ENCODE measurements around the gene CIZ1.
A peak's percentile ranks its signal among the peaks of the same experiment; 100 is the strongest.

Gene CIZ1

DNA sequence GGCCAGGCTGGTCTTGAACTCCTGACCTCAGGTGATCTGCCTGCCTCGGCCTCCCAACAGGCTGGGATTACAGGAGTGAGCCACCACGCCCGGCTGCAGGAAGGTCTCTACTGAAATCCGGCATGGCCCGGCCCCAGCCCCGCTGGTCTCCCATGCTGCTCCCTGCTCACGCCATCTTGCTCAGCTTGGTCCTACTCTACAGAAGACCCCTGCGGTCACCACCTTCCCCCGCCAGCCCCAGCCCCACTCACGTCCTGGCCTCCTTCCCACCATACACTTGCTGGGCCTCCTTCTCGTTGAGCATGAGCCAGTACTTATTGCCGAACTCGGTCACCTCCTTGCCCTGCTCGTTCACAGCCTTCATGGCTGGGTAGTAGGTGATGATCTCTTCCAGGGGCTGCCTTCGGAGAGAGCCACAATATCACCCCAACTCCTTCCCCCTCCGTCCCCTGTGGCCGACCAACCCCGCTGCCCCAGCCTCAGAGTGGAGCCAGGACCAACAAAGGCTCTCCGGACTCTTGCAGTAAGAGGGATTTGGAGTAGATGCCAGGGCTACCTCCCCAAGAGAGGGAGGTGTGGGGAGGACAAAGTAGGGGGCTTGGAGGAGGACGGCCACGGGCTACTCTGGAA, 67.8 kb downstream of the CIZ1 start:
- no peak for DNase-seq

DNA sequence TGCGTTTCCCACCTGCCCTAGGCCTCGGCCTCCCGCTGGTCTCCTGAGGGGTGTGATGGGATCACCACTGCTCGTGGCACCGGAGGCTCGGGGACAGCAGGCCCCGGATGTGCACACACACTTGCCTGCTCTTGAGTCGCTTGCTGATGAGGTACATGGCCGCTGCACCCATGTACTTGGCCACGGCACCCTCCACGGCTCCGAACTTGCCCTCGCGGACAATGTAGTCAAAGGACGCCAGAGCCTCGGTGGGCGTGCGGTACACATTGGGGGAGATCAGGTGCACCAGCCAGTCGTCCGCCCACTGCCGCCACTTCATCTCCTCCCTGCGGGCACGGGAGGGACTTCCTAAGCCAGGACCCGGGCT, 68.6 kb downstream of the CIZ1 start:
- DNase-seq = no peak

DNA sequence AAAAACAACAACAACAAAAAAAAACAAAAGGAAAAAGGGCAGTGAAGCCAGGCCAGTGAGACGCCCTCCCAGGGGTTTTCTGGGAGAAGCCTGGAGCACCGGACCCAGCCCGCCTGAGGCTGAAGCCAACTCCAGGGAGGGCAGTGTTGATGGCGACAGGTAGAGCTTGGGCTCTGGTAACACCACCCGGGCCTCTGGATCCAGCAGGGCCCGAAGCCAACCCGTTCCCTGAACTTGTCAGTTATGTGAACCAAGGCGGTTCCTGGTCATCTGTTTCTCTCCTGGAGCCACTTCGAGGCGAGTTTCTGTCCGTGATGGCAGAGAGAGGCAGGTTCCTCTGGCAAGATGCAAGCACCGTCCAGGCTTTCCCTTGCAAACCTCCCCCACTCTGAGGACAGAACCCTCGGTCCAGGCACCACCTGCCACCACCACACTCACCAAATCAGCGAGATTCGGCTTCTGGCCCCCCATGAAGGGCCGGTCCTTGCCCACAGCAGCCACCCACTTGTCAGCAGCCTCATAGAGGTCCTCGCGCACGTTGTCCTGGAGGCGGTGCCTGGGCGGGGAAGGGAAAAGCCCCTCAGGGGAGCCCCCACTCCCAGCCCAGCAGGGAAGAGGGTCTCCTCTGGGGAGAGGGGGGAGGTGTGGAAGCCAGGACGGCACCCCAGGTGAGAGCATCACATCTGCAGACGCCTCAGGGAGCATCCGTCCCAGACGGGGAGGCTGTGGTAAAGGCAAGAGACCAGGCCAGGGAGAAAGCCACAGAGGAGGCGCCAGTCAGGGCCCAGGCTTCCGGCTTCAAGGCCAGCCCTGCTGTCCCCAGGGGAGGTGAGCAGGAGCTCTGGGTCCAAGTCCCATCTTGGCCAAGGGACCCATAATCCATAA, 69.2 kb downstream of the CIZ1 start:
- no peak for DNase-seq

DNA sequence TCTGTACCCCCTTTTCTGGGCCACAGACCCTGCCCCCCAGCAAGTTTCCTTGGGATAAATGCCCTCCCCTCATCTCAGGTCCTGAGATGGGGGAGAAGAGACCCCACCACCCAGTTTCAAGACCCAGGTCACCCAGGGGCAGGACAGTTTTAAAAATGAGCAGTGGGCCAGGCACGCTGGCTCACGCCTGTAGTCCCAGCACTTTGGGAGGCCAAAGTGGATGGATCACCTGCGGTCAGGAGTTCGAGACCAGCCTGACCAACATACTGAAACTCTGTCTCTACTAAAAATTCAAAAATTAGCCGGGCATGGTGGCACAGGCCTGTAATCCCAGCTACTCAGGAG, 69.9 kb downstream of the CIZ1 start:
- no peak for DNase-seq

DNA sequence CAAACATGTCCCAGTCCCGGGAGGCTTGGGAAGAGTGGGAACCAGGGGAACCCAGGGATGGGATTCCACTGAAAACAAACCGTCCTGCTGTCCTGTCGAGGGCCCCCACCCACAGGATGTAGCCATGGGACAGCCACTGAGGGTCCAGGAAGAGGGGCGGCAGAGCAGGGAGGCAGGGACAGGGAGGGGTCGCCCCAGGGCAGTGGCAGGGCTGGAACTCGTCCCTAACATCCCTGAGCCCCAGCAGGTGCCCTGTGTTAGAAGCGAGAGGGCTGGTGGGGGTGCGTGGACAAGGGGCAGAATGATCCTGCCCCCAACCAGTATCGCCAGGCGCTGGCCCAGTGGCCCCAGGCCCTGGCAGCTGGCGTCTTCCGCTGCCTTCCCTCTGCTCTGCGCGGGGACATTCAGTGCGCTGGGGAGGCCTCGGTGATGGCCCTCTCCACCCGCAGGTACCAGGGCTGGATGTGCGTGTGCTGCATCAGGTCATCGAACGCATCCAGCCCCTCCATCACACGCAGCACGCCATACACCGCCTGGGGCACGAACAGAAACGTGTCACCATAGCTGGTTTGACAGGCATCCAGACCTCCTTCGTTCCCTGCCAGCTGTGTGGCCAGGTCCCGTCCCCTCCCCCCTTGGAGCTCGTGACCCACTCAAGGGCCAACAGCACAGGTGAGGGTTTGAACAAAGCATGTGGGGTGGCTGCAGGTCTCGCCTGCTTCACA, 70.5 kb downstream of the CIZ1 start:
- no peak for DNase-seq

DNA sequence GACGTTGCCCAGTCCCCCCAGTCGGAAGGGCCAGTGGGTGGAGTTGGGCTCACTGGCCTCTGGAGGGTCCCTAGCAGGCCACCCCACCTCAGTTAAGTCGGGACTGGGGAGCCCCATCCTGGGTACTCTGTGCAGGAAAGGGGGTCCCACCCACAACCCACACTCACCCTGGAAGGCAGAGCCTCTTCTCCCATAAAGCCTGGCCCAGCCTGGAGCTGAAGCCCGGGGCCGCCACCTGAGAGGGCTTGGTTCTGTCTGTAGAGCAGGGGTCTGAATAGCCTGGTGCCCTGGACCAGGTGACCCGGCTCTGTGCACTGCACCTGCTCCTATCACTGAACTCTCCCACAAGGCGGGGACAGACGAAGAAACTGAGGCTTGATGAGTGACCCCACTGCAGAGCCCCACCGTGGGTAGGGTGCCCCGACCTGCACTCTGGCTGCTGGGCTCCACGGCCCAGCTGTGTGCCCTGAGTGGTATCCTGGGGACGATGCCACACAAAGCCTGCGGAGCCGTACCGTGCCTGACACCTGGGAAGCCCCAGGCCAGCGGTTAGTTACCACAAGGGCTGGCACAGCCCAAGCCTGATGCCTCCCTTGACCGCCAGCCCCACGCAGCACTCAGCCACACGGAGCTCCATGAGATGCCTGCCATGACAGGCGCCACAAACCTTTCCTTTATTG, 71.2 kb downstream of the CIZ1 start:
- no peak for DNase-seq

DNA sequence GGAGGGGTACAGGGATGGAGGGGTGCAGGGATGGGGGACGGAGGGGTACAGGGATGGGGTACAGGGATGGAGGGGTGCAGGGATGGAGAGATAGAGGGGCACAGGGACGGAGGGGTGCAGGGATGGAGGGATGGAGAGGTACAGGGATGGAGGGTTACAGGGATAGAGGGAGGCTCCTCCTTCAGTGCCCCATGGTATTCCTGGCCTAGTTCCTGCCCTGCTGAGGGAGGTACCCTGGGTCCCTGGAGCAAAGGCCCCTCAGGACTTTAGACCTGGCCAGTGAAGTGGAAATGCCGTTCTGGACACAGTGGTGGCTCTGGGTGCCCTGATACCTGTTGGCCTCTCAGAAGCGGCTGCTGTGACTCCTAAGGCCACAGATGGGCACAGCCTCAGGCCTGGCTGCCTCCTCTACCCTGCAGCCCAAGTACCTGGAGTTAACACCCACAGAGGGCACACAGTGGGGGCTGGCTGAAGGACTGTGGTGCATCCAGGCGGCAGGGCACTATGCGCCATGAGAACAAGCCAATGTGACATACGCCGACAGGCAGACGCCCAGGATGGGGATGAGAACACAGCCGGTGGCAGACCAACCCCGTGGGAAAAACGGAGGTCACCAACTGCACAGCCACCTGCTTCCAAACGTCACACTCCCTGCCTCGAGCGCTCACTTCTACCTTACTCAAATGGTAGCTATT, 72.3 kb downstream of the CIZ1 start:
- DNase-seq = no peak

DNA sequence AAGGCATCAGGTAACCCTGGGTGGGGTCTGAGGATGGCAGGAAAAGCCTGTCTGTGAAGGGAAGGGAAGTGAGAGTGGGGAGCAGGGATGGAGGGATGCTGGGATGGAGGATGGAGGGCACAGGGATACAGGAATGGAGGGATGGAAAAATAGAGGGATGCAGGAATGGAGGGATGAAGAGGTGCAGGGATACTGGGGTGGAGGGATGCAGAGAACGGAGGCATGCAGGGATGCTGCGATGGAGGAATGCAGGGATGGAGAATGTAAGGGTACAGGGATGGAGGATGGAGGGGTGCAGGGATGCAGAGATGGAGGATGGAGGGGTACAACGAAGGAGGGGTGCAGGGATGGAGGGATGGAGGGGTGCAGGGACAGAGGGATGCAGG, 72.9 kb downstream of the CIZ1 start:
- no peak for DNase-seq

DNA sequence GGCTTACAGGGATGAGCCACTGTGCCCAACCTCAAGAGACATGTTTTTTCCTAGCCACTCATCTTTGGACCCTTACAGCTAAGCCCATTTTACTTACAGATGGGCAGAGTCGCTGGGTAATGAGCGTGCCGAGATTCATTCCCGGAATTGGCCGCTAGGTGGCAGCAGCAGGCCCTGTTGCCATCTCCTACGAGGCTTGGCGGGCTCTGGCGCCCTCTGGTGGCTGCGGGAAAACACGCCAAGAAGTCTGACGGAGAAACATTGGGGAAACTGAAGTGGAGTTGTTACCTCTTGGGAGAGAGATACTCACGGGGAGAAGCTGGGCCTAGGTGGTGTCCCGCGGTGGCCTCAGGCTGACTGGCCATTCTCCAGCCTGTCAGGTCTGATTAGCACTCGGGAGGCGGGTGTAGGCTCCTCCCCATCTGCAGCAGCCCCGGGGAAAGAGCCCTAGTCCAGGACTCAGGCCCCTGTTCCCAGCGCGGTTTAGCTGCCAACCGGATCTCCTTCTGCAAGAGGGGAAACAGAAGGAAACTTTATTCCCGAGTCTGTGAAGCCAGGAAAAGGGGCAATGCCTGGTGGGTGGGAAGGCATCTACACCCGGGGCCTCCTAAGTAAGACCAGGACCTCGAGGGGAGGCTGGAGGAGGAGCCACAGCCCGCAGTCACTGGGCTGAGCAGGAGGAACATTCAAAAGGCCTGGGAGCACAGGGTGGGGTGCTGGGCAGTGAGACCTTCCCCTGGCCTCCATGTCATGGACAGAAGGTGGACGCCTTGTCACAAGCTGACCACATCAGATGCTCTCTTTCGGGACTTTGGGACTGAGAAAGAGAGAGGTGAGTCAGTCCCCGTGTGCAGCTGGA, 73.5 kb downstream of the CIZ1 start:
- DNase-seq = peak; percentile 94

DNA sequence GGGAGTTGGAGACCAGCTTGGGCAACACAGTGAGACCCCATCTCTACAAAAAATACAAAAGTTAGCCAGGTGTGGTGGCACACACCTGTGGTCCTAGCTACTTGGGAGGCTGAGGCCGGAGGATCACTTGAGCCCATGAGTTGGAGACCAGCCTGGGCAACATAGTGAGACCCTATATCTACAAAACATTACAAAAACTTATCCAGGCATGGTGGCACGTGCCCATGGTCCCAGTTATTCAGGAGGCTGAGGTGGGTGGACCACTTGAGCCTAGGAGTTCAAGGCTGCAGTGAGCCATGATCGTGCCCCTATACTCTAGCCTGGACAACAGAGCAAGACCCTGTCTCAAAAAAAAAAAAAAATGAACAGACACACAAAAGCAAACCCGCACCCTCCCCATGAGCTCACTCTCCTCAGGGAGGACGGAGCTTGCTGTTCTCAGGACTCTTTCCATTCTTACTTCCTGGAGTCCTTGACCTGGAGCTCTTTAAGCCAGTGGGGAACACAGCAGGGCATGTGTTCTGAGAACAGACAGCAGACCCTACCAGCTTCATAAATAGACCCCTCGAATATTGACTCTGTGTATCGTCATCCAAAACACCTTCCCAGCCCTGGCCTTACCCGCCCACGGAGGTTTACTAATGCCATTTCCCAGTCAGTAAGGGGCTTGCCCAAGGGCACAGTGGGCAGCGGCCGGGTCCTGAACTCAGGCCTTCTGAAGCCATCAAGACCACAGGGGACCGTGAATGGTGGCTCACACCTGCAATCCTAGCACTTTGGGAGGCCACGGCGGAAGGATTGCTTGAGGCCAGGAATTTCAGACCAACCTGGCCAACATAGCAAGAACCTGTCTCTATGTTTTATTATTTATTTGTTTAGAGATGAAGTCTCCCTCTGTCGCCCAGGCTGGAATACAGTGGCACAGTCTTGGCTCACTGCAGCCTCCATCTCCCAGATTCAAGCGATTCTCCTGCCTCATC, 75.0 kb downstream of the CIZ1 start:
- DNase-seq = no peak

All from activated CD4-positive, alpha-beta T cell treated with anti-CD3 and anti-CD28 coated beads for 1 hour (primary cell).